Measurements from ENCODE around the gene LGALS3BP.

GRCh38 chr17:78974635-78975591, 4.8 kb downstream of the LGALS3BP start:
- no peak for TF ChIP-seq CTCF (conservative IDR thresholded peaks at IDR 0.05)
- TF ChIP-seq EZH2 (IDR thresholded peaks at IDR 0.05; ENCODE audit: low read depth), result no peak

Measured in PC-9 (cell line).